Heart left ventricle (tissue), 16 donors: ENCODE data around the gene CTSF. TPM values are rescaled to one million over a fixed set of nuclear protein-coding genes. Genes with fewer than 3 reads are reported as not detected.
A peak's percentile ranks its signal among the peaks of the same experiment; 100 is the strongest.

ENCODE experiments used
- ATAC-seq, 4 donors: fragments of 200-7000 bp; cut with Tn5 transposase; one replicate each; pipeline ENCODE4 v1.9.1; 2020 to 2022; ENCODE audit warnings: moderate library complexity in 4 of 4, mild to moderate bottlenecking in 3 of 4, moderate number of reproducible peaks in 1 of 4
- DNase-seq, 5 donors: peaks; one replicate each; pipeline ENCODE4 v3.0.0-alpha.2; 2020
- H3K27ac ChIP-seq, 12 donors: fragments of 200-600 bp; sonication (generic) in 4 of 12; one replicate each; pipeline versions ENCODE4 v1.5.0 to v1.8.0; 2016 to 2022; ENCODE audit warnings: mild to moderate bottlenecking in 2 of 12
- H3K27me3 ChIP-seq, 9 donors: fragments of 200-600 bp; sonication (generic) in 2 of 9; one replicate each; pipeline versions ENCODE4 v1.5.1 to v1.8.0; 2016 to 2022; ENCODE audit warnings: mild to moderate bottlenecking in 3 of 9
- H3K36me3 ChIP-seq, 9 donors: fragments of 200-600 bp; sonication (generic) in 2 of 9; one replicate each; pipeline versions ENCODE4 v1.5.0 to v1.8.0; 2018 to 2022; ENCODE audit warnings: mild to moderate bottlenecking in 2 of 9
- H3K4me1 ChIP-seq, 12 donors: fragments of 200-600 bp; sonication (generic) in 4 of 12; one replicate each; pipeline versions ENCODE4 v1.5.0 to v1.8.0; 2016 to 2022; ENCODE audit warnings: mild to moderate bottlenecking in 3 of 12
- H3K4me3 ChIP-seq, 12 donors: fragments of 200-600 bp; sonication (generic) in 4 of 12; one replicate each; pipeline versions ENCODE4 v1.5.0 to v1.8.0; 2017 to 2022; ENCODE audit warnings: mild to moderate bottlenecking in 9 of 12, moderate library complexity in 4 of 12
- H3K9me3 ChIP-seq, 12 donors: fragments of 200-600 bp; sonication (generic) in 4 of 12; one replicate each; pipeline versions ENCODE4 v1.5.0 to v1.8.0; 2016 to 2022; ENCODE audit warnings: mild to moderate bottlenecking in 1 of 12
- POLR2A ChIP-seq, 2 donors: fragments of 450-650 bp; IDR thresholded peaks; one replicate each; pipeline ENCODE4 v1.6.1; 2017; ENCODE audit warnings: antibody characterized with exemption in 2 of 2, mild to moderate bottlenecking in 2 of 2, moderate library complexity in 2 of 2
- WGBS, 4 donors: extraction: QIAGEN DNeasy Blood & Tissue Kit in 2 of 4; methylation state at CpG; one replicate each; pipeline versions ENCODE4 v1.1.5 to v1.1.7; 2013 to 2018; 5-methylcytosine and 5-hydroxymethylcytosine counted together
- intact Hi-C, 10 donors: fragments of 100-400 bp; cut with DNase I; formaldehyde crosslinking; loops; one replicate each; pipeline versions ENCODE4 v1.11.1 to v1.14.2; 2022
- polyA plus RNA-seq, 2 donors: library from polyadenylated mRNA; stranded (reverse); fragments of 200-250 nt; gene quantifications; one replicate each; pipeline ENCODE4 v1.2.3, GENCODE V29; 2013
- total RNA-seq, 9 donors: library from RNA; depleted of rRNA in 2 of 9; stranded (reverse); fragments of >200 nt in 2 of 9; fragmentation: NEBNext Ultra II Directional in 3 of 9; extraction: Animal tissue kit (Norgen Biotek cat#: 25700) in 3 of 9; gene quantifications; one replicate each; pipeline versions ENCODE4 v1.1.0 to v1.2.4, GENCODE V29; 2016 to 2023
- TF ChIP-seq, protein P1 (sequence below), 12 donors: fragments of 200-600 bp; sonication (generic) in 4 of 12; IDR thresholded peaks; one replicate each; pipeline versions ENCODE4 v1.5.0 to v1.8.0; 2018 to 2022; ENCODE audit warnings: antibody characterized with exemption in 12 of 12, mild to moderate bottlenecking in 5 of 12
- donor health status: ischemic (EF 13 %, LVEDD 7.1; RV severe dilation, severe dysfunction).
- donor health status: healthy with polysubstance abuse.
- donor health status: DM: no; HTN: yes; CAD: no.
- donor health status: DM: no; HTN: no; CAD: no.
- donor health status: ischemic (EF 25% LVEDD 6.9; RV normal size, moderate dysfunction).
- donor health status: ischemic (EF 25% LVEDD 5.7; RV mildly dilated, moderate dysfunction).
- donor health status: healthy.
- donor health status: DM: yes; HTN: yes; CAD: no.
- donor health status: ischemic (EF 35%, LVEDD 5.7; RV mildly dilated, moderate dysfunction).
- donor health status: nonischemic (EF 11% LVEDD 7.7; RV severe dilation, severe dysfunction).
- donor health status: DM: yes; HTN: yes; CAD: no.
- donor health status: PGD.
- donor health status: ischemic (EF 29% LVEDD 5.4; RV normal size, mild dysfunction).
- donor health status: nonischemic (EF 23%, LVEDD 6.1; RV moderate dilation, normal function).

CTSF gene
- total and polyA plus RNA-seq, 11 donors: 17.7 to 76.4 (median 50.7) TPM

DNA sequence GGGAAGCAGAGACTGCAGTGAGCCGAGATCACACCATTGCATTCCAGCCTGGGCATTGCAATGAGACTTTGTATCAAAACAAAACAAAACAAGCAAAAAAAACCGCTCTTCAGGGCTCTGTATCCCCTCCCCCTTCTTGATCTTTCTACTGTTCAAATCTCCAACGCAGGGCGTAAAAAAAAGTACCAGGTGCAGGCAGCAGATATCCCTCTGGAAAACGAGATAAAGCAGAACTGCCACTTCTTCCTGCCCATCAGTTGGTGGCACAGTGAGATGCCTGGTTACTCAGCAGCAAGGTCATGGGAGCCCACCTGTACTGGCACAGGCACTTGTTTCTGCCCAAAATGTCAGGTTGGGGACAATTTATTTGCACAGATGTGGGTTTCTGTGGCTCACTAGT lies 35.7 kb upstream of the CTSF start:
- DNase-seq: no peak
- Histone ChIP-seq H3K27me3 (no peaks in the 10 kb centered on the region), H3K4me3 (no peak overlapping the region), H3K4me1 (peaks cover 0 to 48% (median 22%) of the 10 kb centered on the region in 12 donors), H3K36me3 (peaks cover 0 to 60% (median 33%) of the 10 kb centered on the region in 9 donors), H3K9me3 (no peaks in the 10 kb centered on the region), H3K27ac (no peak overlapping the region)
- intact Hi-C loops: no loop called here
- TF ChIP-seq, protein P1, sequence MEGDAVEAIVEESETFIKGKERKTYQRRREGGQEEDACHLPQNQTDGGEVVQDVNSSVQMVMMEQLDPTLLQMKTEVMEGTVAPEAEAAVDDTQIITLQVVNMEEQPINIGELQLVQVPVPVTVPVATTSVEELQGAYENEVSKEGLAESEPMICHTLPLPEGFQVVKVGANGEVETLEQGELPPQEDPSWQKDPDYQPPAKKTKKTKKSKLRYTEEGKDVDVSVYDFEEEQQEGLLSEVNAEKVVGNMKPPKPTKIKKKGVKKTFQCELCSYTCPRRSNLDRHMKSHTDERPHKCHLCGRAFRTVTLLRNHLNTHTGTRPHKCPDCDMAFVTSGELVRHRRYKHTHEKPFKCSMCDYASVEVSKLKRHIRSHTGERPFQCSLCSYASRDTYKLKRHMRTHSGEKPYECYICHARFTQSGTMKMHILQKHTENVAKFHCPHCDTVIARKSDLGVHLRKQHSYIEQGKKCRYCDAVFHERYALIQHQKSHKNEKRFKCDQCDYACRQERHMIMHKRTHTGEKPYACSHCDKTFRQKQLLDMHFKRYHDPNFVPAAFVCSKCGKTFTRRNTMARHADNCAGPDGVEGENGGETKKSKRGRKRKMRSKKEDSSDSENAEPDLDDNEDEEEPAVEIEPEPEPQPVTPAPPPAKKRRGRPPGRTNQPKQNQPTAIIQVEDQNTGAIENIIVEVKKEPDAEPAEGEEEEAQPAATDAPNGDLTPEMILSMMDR (IDR thresholded peaks at IDR 0.05): no peak
- TF ChIP-seq POLR2A (IDR thresholded peaks at IDR 0.05): no peak
- no peak for ATAC-seq
- 87 to 91% (median 90%) methylated on average over 5 of the region's 5 CpGs for WGBS, 4 donors

DNA sequence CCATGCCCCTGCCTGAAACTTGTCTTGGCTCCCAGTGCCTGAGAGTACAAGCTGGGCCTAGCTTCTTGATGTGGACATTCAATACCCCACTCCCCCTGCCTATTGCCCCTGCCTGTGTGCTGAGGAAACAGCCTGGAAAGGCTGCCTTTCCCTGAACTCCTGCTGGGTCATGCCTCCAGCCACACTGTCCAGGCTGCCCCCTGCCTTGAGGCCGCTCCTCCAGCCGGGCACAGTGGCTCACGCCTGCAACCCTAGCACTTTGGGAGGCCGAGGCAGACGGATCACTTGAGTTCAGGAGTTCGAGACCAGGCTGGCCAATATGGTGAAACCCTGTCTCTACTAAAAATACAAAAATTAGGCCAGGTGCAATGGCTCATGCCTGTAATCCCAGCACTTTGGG lies 34.7 kb upstream of the CTSF start:
- Histone ChIP-seq H3K27ac (peak overlapping the region in 1 of 12 donors; percentile 15), H3K36me3 (peaks cover 0 to 65% (median 38%) of the 10 kb centered on the region in 9 donors), H3K27me3 (no peaks in the 10 kb centered on the region), H3K9me3 (no peaks in the 10 kb centered on the region), H3K4me1 (peaks cover 0 to 41% (median 20%) of the 10 kb centered on the region in 12 donors), H3K4me3 (no peak overlapping the region)
- intact Hi-C loops: no loop called here
- WGBS, 4 donors: 93 to 100% (median 96%) methylated on average over 6 of the region's 6 CpGs
- TF ChIP-seq, protein P1 (IDR thresholded peaks at IDR 0.05): no peak
- TF ChIP-seq POLR2A (IDR thresholded peaks at IDR 0.05): no peak
- no peak for DNase-seq
- ATAC-seq: no peak

DNA sequence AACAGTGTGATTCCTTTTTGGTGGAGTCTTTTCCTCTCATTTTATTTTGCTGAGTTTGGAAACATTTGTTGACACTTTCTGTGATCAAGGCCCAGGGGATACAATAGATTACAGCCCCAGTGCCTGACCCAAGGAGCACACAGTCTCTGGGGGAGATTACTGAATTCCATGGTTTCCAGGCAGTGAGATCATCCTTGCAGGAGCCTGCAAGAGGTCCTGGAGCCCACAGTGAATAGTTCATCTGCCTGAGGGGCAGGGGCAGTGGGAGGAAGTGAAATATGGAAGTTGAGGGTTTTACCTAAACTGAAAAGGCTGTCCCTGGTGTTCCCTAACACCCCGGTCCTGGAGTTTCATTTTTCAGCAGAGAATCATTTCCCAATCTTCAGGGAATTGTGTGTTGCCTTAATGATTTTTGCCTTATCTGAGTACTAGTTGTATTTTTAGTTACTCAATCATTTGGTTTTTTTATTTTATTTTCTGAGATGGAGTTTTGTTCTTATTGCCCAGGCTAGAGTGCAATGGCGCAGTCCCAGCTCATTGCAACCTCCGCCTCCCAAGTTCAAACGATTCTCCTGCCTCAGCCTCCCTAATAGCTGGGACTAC lies 32.3 kb upstream of the CTSF start:
- DNase-seq: no peak
- Histone ChIP-seq H3K36me3 (peaks cover 0 to 55% (median 33%) of the 10 kb centered on the region in 9 donors), H3K27me3 (no peaks in the 10 kb centered on the region), H3K27ac (peak overlapping the region in 2 of 12 donors; percentile 14 to 32), H3K9me3 (no peaks in the 10 kb centered on the region), H3K4me1 (peaks cover 0 to 34% (median 13%) of the 10 kb centered on the region in 12 donors), H3K4me3 (no peak overlapping the region)
- intact Hi-C loops: no loop called here
- TF ChIP-seq, protein P1 (IDR thresholded peaks at IDR 0.05): no peak
- TF ChIP-seq POLR2A (IDR thresholded peaks at IDR 0.05): no peak
- peak in 2 of 4 donors; percentile 29 to 57 for ATAC-seq
- 76 to 88% (median 85%) methylated on average over 4 of the region's 4 CpGs for WGBS, 4 donors

DNA sequence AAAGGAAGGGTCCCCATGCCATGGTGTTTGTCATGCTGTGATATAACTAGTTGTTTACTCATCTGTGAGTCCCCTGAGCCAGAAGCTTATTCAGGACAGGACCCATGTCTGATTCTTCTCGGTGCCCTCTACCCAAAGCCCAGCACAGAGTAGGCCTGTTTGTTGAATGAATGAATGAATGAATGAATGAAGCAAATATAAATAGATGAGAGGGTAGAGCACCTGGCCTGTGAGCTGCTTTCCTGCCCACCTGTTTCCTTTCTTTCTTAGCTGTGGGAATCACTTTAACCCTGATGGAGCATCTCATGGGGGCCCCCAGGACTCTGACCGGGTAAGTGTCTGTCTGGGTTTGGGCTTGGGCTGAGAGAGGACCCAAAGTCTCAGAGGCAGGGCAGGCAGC lies 31.8 kb upstream of the CTSF start:
- Histone ChIP-seq H3K9me3 (no peaks in the 10 kb centered on the region), H3K27ac (peak overlapping the region in 1 of 12 donors; percentile 14), H3K4me3 (no peak overlapping the region), H3K36me3 (peaks cover 0 to 50% (median 28%) of the 10 kb centered on the region in 9 donors), H3K4me1 (peaks cover 0 to 40% (median 16%) of the 10 kb centered on the region in 12 donors), H3K27me3 (no peaks in the 10 kb centered on the region)
- WGBS, 4 donors: 59 to 81% (median 76%) methylated on average over 2 of the region's 2 CpGs
- intact Hi-C loops: no loop called here
- TF ChIP-seq, protein P1 (IDR thresholded peaks at IDR 0.05): no peak
- TF ChIP-seq POLR2A (IDR thresholded peaks at IDR 0.05): no peak
- DNase-seq (no peak), ATAC-seq (no peak)
